Measurements from ENCODE around the gene LIN28A. TPM values are rescaled to one million over a fixed set of nuclear protein-coding genes. Genes with fewer than 3 reads are reported as not detected.

The LIN28A gene
- total RNA-seq, 1 experiment from 2014 or later = 1,289 TPM

- peaks cover 31 to 43% of the 10 kb centered on the region in 2 experiments for H3K4me1 Mint-ChIP-seq
- H3K9ac ChIP-seq (ENCODE audit: extremely low read depth, insufficient read length, low read length) = peak overlapping the region; percentile 92
- no peaks in the 10 kb centered on the region for H3K9me3 Mint-ChIP-seq
- peaks cover 10% of the 10 kb centered on the region for H3K23me2 ChIP-seq (ENCODE audit: insufficient read length, low read depth, low read length, poor library complexity, severe bottlenecking)
- no peaks in the 10 kb centered on the region for H3K27me3 ChIP-seq (ENCODE audit: insufficient read depth, low read length)
- H3K36me3 Mint-ChIP-seq (ENCODE audit: insufficient read depth in 1 of 3, low read depth in 3 of 3) = peaks cover 48 to 66% (median 63%) of the 10 kb centered on the region in 3 experiments
- no peak overlapping the region for H2BK120ac ChIP-seq (ENCODE audit: low read depth, low read length, poor library complexity, severe bottlenecking)
- no peak overlapping the region for H4K5ac ChIP-seq (ENCODE audit: insufficient read length, low read depth, low read length)
- peaks cover 4% of the 10 kb centered on the region; the same call in 1 of the 2 replicates for H3K79me2 ChIP-seq (ENCODE audit: insufficient read depth, low read length)
- no peak overlapping the region for H3K14ac ChIP-seq (ENCODE audit: insufficient read depth, low read length)
- no peak overlapping the region for H4K91ac ChIP-seq (ENCODE audit: insufficient read length, low read depth, low read length)
- no peak overlapping the region for H2AK5ac ChIP-seq (ENCODE audit: insufficient read length, low read length)
- H3K4ac ChIP-seq (ENCODE audit: low read depth, low read length) = no peak overlapping the region
- H2BK15ac ChIP-seq (ENCODE audit: low read depth, low read length) = no peak overlapping the region
- H2AFZ ChIP-seq (ENCODE audit: low read length) = no peak overlapping the region
- no peaks in the 10 kb centered on the region; the same call in 1 of the 2 replicates for H3K27me3 Mint-ChIP-seq (ENCODE audit: low read depth)
- no peaks in the 10 kb centered on the region for H3K9me3 ChIP-seq (ENCODE audit: control insufficient read depth, low read depth, low read length)
- no peak overlapping the region for H2BK12ac ChIP-seq (ENCODE audit: insufficient read length, low read depth, low read length)
- H3K4me1 ChIP-seq (ENCODE audit: insufficient read depth, low read length) = no peaks in the 10 kb centered on the region; the same call in 1 of the 2 replicates
- no peak overlapping the region for H3K56ac ChIP-seq (ENCODE audit: insufficient read length, low read depth, low read length)
- TF ChIP-seq CTCF (conservative IDR thresholded peaks at IDR 0.05) = no peak
- DNase-seq = peak; percentile 95
- H4K20me1 ChIP-seq (ENCODE audit: control insufficient read depth, insufficient read depth, insufficient read length) = no peaks in the 10 kb centered on the region
- peak overlapping the region; percentile 88 to 89 for H3K4me3 Mint-ChIP-seq
- H2BK20ac ChIP-seq (ENCODE audit: low read depth, low read length, poor library complexity, severe bottlenecking) = no peak overlapping the region
- no peak overlapping the region for H3T11ph ChIP-seq (ENCODE audit: low read length)
- H3K23ac ChIP-seq (ENCODE audit: insufficient read length, low read depth, low read length) = no peak overlapping the region
- H2BK5ac ChIP-seq (ENCODE audit: insufficient read length, low read length) = no peak overlapping the region
- peak overlapping the region; percentile 61 for H3K27ac ChIP-seq (ENCODE audit: insufficient read length, low read depth, low read length)
- H3K27ac Mint-ChIP-seq = peak overlapping the region; percentile 61 to 74 (median 62); a peak in 5 of 7 replicates
- no peak overlapping the region for H4K8ac ChIP-seq (replicated peaks; ENCODE audit: insufficient read length, low read depth, low read length)
- H3K79me1 ChIP-seq (ENCODE audit: insufficient read depth, low read depth, low read length, poor library complexity, severe bottlenecking) = no peaks in the 10 kb centered on the region
- WGBS (ENCODE audit: extremely low coverage, insufficient read length, low lambda C conversion rate) = no CpG with 5 or more reads among the region's 71 CpGs
- H3K18ac ChIP-seq (ENCODE audit: insufficient read length, low read depth, low read length) = no peak overlapping the region
- H3K4me2 ChIP-seq (ENCODE audit: insufficient read depth, insufficient read length, low read length) = peak overlapping the region; percentile 94
Observed at GRCh38 chr1:26472901-26473845, 62.6 kb downstream of the LIN28A start.
